ENCODE results near the gene FBLN1.
A peak's percentile ranks its signal among the peaks of the same experiment; 100 is the strongest.
"Not testable (repeated sequence)": the region's sequence is repeated elsewhere in the genome, so short reads cannot be mapped to it uniquely, and the experiment has no call there.

The FBLN1 gene

DNA sequence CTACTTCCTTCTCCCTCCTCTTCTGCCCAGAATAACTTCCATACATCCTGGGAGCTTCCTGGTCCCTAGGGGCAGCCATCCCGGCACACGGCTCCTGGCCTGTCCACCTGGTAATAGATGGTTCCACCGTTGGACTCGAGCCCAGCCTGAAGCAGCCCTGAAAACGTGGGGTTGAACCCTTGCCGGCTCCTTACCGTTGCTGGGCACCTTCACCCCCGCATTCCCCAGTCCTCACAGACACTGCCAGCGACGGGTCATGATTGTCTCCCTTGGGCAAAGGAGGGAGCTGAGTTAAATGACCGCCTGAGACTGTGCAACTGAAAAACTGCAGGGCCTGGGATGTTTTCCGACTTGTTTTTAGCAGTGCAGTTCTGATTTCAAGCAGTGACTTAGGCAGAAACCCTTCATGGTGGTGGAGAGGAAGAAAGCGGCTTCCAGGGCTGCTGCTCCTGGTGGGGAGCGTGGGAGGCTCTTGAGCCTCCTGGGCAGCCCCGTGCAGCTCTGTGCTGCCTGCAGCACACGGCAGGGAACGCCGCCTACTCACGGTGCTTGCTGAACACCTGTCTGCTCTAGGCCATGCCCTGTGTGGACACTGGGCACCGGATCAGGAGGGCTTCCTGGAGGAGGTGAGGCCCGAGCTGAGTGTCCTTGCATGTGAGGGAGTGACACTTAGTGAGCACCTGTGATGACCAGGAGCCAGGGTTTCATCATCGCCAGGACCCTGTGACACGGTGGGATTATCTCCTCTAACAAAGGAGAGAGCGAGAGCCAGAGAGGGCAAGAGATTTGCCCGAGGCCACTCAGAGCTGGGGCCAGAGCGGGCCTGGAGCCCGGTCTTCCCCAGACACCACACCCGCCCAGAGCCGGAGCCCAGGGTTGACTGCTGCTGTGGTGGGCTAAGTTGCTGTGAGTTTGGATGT is 77.4 kb downstream of the FBLN1 start:
- FAIRE-seq: no peak

DNA sequence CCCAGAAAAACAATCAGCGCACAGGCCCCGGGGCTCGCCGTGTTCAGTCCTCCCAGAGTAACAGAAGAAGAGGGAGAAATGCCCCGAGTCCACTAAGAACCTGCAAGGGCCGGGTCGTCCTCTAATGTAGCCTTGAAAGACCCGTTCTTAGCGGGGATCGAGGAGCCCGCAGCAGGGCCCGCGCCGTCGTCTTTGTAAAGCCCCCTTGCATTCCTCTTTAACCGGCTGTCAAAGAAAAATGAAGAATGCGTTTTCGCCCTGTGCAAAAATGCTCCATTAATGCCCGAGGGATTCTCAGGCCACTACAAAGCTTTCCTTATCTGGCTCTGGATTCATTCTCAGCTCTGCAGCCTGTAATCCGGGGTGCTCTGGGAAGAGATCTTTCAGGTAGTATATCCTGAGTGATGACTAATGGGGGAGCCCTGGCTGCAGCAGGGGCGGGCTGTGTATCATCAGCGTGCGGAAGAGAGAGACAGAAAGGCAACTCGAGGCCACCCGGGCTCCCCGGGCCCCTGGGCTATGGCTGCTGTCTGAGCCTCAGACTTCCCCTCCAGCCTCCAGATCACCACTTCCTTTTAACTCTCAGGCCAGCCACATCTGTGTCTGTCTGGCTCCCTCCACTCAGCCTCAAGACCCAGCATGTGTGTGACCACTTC is 78.2 kb downstream of the FBLN1 start:
- DNase-seq (ENCODE audit: extremely low spot score, insufficient read length, low read depth) (no peak), FAIRE-seq (no peak)

More for the DNA sequence above, 77.4 kb downstream of the FBLN1 start:
- DNase-seq (ENCODE audit: extremely low spot score, insufficient read length, low read depth): no peak

DNA sequence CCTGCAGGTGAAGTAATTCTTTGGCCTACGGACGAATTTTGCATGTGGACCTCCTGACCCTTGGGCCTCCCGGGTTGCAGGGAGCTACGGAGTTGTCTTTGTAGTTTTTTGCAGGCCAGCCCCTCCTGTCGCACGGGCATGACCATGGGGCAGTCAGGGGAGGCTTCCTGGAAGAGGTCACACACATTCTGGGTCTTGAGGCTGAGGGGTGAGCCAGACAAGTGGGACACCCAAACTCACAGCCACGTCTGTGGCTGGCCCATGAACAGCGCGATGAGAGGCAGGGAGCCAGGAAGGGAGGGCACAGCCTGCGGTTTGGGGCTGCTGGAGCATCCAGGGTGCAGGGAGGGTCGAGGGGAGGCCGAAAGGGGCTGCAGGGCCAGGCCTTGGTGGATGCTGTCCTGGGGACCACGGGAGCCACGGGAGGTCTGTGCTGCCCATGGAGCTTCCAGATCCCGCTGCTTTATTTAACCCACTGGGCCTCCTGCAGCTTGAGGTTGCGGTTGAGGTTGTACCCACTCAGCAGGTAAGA is 78.9 kb downstream of the FBLN1 start:
- FAIRE-seq: no peak
- DNase-seq (ENCODE audit: extremely low spot score, insufficient read length, low read depth): no peak

DNA sequence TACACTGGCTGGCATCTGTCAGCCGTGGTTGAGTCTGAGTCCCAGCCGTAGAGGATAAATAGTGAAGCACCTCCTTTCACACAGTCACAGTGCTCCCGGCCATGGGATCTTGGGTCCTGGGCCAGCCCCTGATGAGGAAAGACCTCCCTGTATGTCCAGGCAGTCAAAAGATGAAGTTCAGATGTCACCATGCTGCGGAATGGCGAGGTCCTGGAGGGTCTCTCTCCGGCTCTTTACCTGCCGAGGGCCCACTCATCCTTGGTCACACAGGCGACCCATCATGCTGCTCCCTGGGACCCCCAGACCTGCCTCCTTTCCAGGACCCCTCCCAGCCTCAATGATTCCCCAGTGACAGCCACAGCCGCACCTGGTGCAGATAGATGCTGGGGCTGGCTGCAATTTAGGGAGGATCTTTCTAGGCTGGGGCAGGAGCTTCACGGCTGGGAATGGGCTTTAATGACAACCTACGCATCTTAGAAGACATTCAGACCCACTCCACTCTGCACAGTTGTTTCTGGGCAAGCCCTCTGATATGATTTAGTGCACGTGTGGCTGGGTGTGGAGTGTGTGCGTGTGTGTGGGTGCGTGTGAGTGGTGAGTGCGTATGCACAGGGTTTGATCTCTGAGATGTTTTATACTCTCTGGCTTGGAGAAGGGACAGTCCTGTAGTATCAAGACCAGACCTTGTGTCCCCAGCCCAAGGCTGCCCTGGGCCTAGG is 79.7 kb downstream of the FBLN1 start:
- DNase-seq (ENCODE audit: extremely low spot score, insufficient read length, low read depth) (no peak), FAIRE-seq (no peak)

DNA sequence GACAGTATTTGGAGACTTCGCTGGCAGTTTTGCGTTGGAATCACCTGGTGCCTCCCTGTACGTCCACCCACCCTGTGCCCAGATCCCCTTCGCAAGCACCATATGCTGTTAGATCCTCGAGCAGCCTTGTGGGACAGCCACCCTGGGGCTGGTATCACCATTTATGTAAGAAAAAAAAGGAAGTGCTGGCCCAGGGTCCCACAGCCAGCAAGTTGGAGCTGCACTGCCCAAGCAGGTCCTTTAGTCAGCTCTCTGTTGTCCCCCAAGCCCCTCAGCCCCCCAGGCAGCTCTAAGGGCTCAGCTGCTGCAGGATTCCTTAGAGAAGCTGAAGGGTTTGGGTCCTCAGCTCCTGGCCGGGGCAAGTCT is 80.3 kb downstream of the FBLN1 start:
- FAIRE-seq (no peak), DNase-seq (ENCODE audit: extremely low spot score, insufficient read length, low read depth) (no peak)

DNA sequence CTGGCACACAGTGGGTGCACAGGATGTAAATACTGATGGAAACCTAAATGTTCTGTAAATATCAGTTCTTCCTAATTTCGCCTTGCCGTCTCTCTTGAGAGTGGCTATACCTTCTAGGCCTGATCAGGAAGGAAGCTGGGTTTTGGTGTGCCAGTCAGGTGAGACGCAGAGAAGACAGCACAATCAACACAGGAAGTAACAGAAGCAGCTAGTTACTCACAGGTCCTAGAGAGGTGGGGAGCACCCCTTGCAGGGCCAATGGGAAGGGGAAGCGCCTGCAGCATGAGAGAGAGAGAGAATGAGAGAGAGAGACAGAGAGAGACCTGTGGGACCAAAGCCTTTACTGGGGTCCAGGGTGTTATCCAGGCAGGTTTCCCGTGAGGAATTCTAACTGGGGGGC is 80.8 kb downstream of the FBLN1 start:
- peak; percentile 48 for FAIRE-seq
- no peak for DNase-seq (ENCODE audit: extremely low spot score, insufficient read length, low read depth)

DNA sequence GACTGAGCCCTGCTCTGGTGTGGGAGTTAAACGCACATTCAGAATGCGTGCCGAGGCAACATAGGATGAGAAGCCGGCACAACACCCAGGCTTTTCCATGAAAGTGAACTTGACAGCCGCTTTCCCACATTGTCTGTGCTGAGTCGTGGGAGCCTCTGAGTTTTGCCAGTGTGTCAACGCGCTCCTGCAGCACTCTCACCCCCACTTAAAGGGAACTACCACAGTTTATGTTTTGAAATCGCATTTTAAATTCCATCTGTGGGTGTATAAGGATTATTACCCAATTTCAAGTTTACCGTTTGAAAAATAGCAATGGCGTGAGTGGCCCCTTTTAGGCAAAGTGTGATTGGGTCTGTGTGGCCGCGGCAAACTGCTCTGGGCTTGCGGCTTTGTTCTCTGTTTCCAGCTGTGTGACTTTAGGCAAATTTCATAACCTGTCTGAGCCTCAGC is 81.5 kb downstream of the FBLN1 start:
- DNase-seq (ENCODE audit: extremely low spot score, insufficient read length, low read depth) (no peak), FAIRE-seq (no peak)

DNA sequence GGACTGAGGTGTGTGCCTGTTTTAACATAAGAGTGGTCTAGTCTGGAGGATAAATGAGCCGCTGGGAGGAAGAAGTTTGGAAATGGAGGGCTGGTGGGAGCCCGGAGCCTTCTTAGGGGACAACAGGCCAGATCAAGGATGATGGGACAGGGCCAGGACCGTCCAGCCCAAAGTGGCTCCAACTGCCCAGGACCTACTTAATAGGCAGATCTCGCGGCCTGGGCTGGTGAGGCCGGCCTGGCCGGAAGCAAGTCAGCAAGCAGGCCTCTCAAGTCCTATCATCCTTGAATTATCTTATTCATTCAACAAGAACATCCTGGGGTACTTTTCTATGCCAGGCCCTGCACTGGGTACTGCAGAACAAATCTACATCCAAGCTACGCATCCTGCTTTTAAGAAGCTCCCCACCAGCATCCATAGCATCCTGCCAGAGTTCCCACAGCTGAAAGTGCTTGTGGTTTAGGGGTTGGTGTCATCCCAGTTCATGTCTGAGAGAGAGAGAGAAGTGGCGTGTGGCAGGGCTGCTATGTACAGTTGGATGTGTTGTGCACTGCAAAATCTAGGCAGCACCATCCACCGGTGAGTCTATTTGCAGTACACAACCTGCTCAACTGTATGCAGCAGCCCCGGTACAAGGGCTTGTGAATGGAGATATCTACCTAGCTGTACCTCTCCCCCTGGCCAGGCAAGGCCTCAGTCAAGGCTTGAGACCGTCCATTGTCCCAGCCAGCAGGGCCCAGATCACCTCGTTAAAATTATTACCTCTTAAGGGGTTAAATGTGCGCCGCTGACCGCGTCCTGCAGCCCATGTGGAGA is 82.1 kb downstream of the FBLN1 start:
- FAIRE-seq (no peak), DNase-seq (ENCODE audit: extremely low spot score, insufficient read length, low read depth) (no peak)

DNA sequence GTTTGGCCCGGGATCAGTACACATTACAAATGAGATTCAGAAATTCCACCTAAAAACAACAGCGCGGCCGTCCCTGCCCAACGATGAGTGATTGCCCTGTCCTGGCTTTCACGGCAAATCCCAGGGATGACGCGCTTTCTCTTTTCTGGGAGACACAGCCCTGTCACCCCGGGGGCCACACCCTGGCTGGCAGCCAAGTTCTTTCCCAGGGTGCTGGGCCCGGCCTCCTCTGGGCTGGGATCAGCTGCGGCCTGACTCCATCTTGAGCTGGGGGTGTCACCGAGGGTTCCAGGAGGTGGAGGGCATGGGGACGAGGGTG is 82.7 kb downstream of the FBLN1 start:
- no peak for FAIRE-seq
- DNase-seq (ENCODE audit: extremely low spot score, insufficient read length, low read depth): no peak

DNA sequence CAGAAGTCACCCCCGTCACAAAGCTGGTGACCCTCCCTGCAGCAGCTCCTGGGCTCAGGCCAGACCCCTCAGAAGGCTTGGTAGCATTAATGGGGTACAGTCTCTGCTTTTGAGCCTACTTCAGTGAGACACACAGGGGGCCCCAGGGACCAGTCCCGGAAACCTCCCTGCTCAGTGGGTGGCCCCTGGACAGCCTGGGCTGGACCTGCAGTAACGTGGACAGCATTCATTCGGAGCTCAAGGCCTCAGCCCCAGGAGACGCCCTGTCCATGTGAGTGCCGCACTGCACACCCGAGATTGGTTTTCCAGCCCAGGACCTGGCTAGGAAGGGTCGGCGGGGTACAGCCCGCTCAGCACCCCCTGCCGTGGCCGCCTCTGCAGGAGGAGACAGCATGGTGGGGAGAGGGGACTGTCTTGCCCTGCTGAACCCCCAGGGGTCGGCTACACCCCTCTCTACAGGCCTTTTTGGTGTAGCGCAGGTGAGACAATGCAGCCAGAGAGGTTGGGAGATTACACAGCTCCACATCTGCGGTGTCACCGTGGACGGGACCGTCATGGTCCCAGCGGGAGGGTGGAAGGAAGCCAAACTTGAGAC is 83.4 kb downstream of the FBLN1 start:
- no peak for DNase-seq (ENCODE audit: extremely low spot score, insufficient read length, low read depth)
- no peak for FAIRE-seq

DNA sequence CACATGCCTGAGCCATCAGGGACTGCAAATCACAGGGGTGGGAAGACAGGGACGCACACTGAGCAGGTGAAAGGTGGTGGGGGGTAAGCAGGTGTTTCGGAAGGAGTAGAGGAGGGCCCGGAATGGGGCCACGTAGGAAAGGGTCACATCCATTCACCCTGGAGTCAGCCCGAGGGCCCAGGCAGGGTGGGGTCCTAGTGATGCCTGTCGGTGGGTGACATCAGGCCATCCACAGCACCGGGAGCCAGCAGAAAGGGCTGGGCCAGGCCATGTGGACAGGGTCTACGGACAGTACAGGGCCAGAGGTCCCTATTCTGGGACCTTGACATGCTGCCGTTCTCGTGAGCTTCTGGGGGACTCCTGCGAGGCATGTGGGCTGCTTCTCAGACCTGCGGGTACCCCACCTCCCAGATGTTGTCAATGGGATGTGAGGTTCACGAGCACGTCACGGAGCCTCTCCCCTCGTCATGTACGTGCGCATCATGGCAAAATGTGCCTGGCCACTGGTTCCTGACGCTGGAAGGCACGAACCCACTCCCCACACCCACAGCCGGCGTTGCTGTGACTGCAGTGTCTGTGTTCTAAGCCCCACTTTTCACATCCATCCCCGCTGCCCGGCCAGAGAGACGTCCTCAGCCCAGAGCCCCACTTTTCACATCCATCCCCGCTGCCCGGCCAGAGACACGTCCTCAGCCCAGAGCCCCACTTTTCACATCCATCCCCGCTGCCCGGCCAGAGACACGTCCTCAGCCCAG is 84.1 kb downstream of the FBLN1 start:
- no peak for DNase-seq (ENCODE audit: extremely low spot score, insufficient read length, low read depth)
- no peak for FAIRE-seq

DNA sequence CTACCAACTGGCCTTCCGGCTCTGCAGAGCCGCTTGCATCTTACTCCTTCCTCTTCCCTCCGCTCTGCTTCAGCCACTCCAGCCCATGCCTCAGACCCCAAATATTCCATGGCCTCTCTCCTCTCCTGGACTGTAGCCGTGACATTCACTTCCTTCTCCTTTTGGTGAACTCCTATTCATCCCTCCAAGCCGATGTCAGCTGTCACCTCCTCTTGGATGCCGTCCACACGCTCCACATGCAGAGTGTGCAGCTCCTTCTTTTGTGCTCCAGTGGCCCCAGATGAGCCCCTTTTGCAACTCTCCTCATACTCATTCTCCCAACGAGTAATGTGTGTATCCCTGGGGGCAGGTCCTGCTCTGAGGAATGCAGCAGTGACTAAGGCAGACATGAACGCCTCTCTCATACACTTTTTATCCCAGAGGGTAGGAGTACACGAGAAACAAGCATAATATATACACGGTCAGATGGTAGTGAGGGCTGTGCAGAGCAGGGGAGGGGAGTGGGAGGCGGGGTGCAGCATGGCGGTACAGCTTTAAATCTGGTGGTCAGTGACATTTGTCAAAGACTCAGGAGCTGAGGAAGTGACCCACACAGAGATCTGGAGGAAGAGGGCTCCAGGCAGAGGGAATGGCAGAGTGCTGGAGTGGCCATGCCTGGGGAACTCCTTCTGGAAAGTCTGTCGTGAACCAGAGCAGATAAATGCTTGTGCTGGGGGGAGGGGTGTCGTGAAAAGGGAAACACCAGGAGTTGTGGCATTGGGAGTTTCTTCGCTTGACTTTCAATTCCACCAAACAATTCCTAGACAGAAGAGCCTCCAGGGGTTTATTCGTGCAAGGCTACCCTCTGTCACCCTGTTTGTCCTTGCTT is 85.2 kb downstream of the FBLN1 start:
- FAIRE-seq (no peak), DNase-seq (ENCODE audit: extremely low spot score, insufficient read length, low read depth) (no peak)

DNA sequence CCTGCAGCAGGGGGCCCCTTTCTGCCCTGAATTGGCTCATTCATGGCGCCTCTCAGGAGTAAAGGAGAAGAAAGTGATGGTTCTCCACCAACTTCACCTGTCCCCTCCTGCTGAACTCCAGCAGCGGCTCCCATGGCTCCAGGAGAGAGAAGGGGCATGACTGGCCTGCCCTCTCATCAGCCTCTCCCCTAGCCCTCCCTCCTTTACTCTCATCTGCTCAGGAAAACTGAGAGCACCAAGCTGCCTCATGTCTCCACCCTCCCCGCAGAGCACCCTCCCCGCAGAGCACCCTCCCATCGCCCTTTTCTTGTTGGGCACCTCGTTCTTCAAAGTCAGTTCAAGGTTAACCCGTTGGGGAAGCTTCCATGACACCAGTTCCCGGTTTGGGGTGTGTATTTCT is 86.9 kb downstream of the FBLN1 start:
- DNase-seq (ENCODE audit: extremely low spot score, insufficient read length, low read depth) (no peak), FAIRE-seq (no peak)

DNA sequence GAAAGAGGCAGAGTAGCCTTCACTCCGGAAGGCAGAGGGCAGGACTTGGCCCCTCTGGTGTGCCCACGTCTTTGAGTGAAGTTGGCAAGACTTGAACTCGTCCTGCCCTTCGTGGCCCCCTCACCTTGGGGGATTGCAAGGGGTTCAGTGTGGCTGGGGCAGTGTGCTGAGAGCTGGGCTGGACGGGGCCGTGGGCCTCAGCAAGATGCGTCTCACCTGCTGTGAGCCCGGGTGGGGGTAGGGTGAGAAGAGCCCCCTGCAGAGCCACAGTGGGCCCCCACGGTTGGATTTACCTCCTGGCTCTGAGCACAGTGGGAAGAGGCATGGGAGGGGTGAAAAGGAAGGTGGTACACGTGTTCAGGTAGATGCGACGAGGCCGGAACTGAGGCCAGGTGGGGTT is 87.6 kb downstream of the FBLN1 start:
- DNase-seq (ENCODE audit: extremely low spot score, insufficient read length, low read depth) (no peak), FAIRE-seq (no peak)

DNA sequence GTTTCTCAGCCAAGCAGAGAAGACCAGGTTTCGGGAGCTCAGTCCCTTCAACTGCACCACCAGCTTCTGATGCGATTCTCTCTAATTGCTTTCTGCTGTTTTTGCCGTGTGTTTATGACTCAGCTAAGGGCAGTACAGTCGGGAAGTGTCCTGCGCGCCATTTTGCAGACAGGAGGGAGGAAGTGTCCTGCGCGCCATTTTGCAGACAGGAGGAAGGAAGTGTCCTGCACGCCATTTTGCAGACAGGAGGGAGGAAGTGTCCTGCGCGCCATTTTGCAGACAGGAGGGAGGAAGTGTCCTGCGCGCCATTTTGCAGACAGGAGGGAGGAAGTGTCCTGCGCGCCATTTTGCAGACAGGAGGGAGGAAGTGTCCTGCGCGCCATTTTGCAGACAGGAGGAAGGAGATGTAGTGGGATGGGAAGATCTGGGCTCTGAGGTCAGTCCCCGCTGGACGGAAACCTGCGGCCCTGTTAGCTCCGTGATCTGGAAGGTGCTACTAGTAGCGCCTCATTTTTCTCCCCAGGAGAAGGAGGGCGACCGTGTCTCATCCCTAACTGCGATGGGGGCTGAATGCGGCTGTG is 89.0 kb downstream of the FBLN1 start:
- FAIRE-seq; DNase-seq (ENCODE audit: extremely low spot score, insufficient read length, low read depth): not testable (repeated sequence)

DNA sequence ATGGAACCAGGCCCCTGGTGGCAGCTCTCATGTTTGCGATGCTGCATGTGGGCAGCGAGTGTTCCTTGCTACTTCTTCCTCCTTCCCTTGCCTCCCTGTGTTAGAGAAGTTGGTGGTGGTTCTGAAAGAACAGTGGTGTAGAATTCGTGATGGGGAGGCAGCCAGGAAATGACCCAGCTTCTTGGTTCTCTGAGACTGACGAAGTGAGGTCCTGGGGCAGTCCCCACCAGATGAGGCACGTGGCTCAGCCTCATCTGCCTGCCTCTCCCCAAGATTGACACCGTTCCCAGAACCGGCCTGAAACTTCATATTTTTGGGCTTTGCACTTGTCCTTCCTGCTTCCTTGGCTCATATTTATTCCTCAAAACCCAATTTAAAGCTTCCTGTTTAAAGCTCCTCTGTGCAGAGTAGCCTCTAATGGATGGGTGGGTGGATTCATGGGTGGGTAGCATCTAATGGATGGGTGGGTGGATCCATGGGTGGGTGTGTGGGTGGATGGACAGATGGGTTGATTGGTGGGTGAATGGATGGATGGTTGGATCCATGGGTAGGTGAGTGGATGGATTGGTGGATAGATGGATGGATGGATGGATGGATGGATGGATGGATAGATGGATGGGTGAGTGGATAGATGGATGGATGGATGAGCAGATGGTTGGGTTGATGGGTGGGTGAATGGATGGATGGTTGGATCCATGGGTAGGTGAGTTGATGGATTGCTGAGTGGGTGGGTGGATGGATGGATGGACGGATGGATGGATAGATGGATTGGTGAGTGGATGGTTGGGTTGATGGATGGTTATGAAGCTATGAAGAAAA is 91.6 kb downstream of the FBLN1 start:
- FAIRE-seq (no peak), DNase-seq (ENCODE audit: extremely low spot score, insufficient read length, low read depth) (no peak)

Data from GM18507 (cell line).